GDM1 (cell line): Measurements from ENCODE around the gene ZNF740.

ENCODE experiments used
- DNase-seq: peaks from one replicate; lab custom pipeline; 2025; lab: John Stamatoyannopoulos, UW

Gene ZNF740

GRCh38 chr12:53214221-53214620 is 33.7 kb downstream of the ZNF740 start:
- DNase-seq: no peak

- DNase-seq: peak; percentile 54
These were observed 34.3 kb downstream of the ZNF740 start for GRCh38 chr12:53214687-53215455.

GRCh38 chr12:53215497-53215896 is 35.0 kb downstream of the ZNF740 start:
- DNase-seq: no peak

- peak; percentile 41 for DNase-seq
These were observed 36.8 kb downstream of the ZNF740 start for GRCh38 chr12:53217051-53217930.

- DNase-seq: no peak
These were observed 37.4 kb downstream of the ZNF740 start for GRCh38 chr12:53217931-53218307.

DNA sequence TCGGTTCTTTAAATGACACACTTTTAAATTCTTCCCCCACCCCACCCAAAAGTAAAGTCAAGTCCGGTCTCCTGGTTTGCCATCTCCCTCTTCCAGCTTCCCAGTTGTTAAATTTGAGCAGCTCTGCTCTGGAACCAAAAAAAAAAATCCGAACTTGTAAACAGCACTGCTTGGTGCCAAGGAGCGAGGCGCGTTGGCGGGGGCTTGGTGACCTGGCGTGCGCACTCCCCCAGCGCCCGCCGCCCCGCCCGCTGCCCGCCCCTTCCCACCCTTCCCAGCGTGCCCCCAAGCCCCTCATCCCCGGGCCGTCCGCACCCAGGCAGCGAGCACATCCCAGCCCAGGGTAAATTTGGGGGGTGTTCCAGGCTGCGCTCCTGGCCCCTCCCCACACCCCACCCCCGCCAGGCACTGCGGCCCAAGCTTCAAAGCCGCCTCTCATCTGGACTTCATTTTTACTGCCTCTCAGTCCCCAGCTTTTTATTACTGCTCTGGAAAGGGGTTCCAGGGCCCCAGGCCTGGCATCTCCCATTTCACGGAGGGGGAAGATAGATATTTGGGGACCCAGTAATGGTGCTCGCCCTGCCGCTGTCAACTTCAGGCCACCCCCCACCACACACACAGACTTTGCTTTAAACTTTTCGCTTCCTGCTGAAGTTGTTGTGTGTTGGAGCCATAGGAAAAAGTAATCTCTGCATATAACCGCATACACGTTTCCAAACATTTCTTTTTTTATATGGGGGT is 38.2 kb downstream of the ZNF740 start:
- no peak for DNase-seq

GRCh38 chr12:53219292-53219955 is 38.9 kb downstream of the ZNF740 start:
- DNase-seq: peak; percentile 35

DNA sequence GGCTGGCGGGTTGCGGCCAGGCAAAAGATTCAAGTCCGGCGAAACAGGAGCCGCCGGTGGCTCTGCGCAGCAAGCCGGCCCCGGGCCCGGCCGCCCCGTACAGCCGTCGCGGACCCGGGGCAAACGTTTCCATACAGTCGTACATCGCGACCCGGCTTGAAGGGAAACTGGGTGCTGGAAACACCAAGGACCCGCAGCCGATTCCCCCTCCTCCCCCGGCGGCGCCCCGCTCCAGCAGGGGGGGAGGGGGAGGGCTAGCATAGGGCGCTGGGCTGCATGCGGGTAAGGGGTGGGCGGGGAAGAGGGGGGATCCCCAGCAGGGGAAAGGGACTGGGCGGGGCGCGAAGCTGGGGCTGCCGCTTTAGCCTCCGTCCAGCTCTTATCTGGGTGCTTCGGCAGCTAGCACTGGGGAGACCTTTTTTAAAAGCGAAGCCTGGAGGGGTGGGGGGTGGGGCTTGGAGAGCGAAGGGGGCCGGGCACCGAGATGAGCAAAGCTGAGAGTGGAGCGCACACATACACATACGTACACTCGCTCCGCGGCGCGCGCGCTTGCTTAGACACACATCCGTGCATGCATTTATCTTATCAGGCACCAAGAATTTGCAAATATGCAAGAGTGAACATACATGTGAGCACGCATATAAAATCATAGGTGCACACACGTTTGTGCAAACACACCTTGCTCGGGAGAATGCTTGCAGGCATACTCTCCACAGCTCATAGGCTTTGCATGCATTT is 39.6 kb downstream of the ZNF740 start:
- peak; percentile 51 for DNase-seq

DNA sequence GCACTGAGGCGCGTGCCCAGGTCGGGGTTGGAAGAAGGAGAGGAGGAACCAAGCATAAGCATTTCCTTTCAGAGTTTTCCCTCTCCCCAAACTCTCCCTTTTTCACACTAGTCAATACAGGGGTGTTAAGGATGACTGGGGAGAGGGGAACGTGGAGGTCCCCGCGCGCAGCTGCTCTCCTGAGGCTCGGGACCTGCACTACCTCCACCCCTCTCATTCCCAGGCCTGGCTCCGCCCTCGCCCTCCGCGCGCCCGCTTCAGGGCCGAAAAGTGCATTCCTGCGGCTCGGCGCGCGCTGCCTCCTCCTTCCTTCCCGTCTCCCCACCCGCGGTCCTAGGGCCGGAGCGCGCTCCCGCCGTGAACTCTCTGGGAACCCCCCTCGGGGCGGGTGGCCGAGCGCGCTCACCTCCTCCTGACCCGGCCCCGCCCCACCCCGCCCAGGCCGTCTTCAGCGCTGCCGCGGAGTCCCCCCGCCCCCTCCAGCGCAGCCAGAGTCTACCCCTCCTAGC is 40.2 kb downstream of the ZNF740 start:
- DNase-seq: peak; percentile 90

DNA sequence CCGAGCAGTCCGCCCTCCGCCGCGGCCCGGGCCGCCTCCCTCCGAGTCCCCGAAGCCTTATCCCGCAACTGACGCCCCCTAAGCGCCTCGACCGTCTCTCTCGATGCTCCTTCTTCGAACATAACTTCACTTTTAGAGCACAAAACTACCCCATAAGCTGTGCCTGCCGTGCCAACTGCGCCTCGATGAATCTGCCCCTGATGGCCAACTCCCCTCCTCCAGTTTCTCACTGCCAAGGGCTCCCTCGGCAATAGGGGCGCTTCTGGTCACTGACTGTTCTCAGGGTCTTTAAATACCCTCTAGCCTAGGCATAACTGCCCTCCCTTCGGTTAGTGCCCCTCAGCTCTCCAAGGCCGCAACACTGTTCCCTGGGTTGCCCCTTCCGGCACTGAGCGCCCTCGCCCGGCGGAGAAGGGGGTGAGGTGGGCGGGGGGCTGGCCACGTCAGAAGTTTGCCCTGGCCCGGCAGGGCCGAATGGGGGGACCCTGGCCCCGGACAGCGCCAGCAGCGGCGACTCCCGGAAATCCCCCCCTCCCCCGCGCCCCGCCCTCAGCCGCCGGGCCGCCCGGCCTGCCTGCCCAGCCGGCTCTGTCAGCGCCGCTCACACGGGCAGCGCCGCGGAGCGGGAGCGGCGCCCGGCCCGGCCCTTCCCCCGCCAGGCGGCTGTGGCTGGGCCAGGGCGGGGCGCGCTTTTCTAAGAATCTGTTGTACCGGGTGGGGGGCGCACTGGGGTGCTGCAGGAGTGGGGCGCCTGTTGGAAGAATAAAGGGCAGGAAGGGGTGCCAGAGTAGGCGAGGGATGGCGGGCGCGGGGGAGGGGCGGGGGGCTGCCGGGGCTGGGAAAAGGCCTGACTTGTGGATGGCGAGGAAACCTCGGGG is 40.9 kb downstream of the ZNF740 start:
- DNase-seq: peak; percentile 41

GRCh38 chr12:53222170-53222721 is 41.7 kb downstream of the ZNF740 start:
- no peak for DNase-seq

- no peak for DNase-seq
These were observed 42.3 kb downstream of the ZNF740 start for GRCh38 chr12:53222806-53223261.

GRCh38 chr12:53223389-53224060 is 43.0 kb downstream of the ZNF740 start:
- DNase-seq: no peak

GRCh38 chr12:53224061-53224896 is 43.8 kb downstream of the ZNF740 start:
- DNase-seq: no peak

DNA sequence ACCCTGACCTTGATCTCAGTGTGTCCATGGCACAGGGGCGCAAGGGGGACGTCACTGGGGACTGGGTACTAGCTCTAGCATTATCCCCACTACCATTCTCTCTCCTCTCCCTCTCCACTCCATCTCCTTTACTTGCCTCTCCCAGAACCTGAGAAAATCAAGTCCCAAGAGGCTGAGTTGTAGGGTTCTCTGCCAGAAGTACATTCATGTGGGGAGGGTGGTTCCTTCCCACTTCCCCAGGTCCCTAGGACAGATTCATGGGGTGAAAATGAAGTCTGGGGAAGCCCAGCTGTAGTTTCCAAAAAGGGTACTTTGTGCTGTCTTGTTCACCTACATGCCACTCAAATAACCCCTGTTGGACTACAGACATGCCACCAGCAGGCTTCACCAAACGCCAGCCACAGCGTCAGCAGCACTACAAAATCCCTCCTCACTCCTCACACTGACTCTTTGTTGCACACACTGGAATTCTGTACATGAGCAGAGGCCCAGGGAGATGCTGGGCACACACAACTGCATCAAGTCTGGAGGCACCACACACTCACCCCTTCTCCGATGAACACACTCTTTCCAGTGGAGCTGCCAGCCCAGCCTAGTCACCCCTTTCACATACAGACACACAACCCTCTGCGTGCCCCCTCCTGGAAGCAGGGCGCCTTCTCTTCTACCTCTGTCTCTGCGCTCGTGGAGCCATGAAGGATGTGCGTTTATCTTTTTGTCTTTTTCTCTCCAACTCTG is 44.5 kb downstream of the ZNF740 start:
- no peak for DNase-seq

- DNase-seq: no peak
These were observed 45.3 kb downstream of the ZNF740 start for GRCh38 chr12:53225635-53226424.

DNA sequence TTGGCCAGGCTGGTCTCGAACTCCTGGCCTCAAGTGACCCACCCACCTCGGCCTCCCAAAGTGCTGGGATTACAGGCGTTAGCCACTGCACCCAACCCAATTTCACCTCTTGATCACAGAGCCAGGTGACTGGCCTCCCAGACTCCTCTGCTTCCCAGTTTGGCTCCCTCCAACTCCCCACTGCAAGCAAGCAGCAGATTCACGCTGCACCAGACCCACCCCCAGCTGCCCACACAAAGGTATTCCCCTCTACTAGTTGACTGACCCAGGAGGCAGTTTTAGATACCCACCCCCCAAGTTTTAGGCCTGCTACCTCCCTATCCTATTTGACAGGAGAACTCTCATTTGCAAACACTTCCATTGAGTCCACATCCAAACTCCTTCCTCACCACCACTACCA is 46.3 kb downstream of the ZNF740 start:
- no peak for DNase-seq
